PC-3 (cell line): ENCODE results near the gene AKAP5.

Experiments
- EZH2 ChIP-seq: fragments of 300-600 bp; sonication (generic); IDR thresholded peaks from one replicate; pipeline ENCODE4 v1.6.1; 2017; ENCODE audit warnings: antibody characterized with exemption, mild to moderate bottlenecking, low read length; ENCODE audit not compliant: unreplicated experiment
- EZH2phosphoT487 ChIP-seq: fragments of 300-600 bp; sonication (generic); IDR thresholded peaks from 2 replicates; pipeline ENCODE4 v1.6.1; 2018; ENCODE audit warnings: mild to moderate bottlenecking, antibody characterized with exemption, low read length, borderline replicate concordance

- TF ChIP-seq EZH2phosphoT487 (no peak), EZH2 (no peak)
Observed at GRCh38 chr14:64422756-64423155, 42.5 kb upstream of the AKAP5 start.
